NCI-H345 (cell line): ENCODE measurements around the gene CKLF.
A peak's percentile ranks its signal among the peaks of the same experiment; 100 is the strongest.

Experiments
- DNase-seq: peaks from one replicate; lab custom pipeline; 2025; lab: John Stamatoyannopoulos, UW

The CKLF gene

GRCh38 chr16:66517586-66518263 is 34.7 kb upstream of the CKLF start:
- DNase-seq = no peak

- DNase-seq = no peak
Observed at GRCh38 chr16:66519482-66520373, 32.6 kb upstream of the CKLF start.

- DNase-seq = no peak
Observed at GRCh38 chr16:66520406-66521170, 31.8 kb upstream of the CKLF start.

- DNase-seq = no peak
Observed at GRCh38 chr16:66521252-66521713, 31.1 kb upstream of the CKLF start.

GRCh38 chr16:66521951-66522771 is 30.2 kb upstream of the CKLF start:
- DNase-seq = no peak

GRCh38 chr16:66522816-66523590 is 29.4 kb upstream of the CKLF start:
- no peak for DNase-seq

GRCh38 chr16:66523861-66524354 is 28.5 kb upstream of the CKLF start:
- no peak for DNase-seq

GRCh38 chr16:66524601-66525164 is 27.7 kb upstream of the CKLF start:
- no peak for DNase-seq

GRCh38 chr16:66525396-66526180 is 26.8 kb upstream of the CKLF start:
- no peak for DNase-seq

GRCh38 chr16:66528294-66528693 is 24.1 kb upstream of the CKLF start:
- no peak for DNase-seq

GRCh38 chr16:66529475-66529874 is 22.9 kb upstream of the CKLF start:
- DNase-seq = no peak

GRCh38 chr16:66534376-66534799 is 18.0 kb upstream of the CKLF start:
- DNase-seq = no peak

GRCh38 chr16:66536525-66536924 is 15.9 kb upstream of the CKLF start:
- no peak for DNase-seq

- no peak for DNase-seq
Observed at GRCh38 chr16:66537236-66537635, 15.1 kb upstream of the CKLF start.

- DNase-seq = no peak
Observed at GRCh38 chr16:66538910-66539309, 13.5 kb upstream of the CKLF start.

- peak; percentile 17 for DNase-seq
Observed at GRCh38 chr16:66539623-66540469, 12.5 kb upstream of the CKLF start.

GRCh38 chr16:66541388-66542355 is 10.7 kb upstream of the CKLF start:
- DNase-seq = no peak
